Fibroblast of pulmonary artery (primary cell): ENCODE results near the gene SLX4.

Experiments used
- DNase-seq: peaks from one replicate; pipeline ENCODE4 v3.0.0-alpha.2; 2010; ENCODE audit warnings: low read depth
- H3K4me3 ChIP-seq: replicated peaks from 2 replicates; pipeline ENCODE4 v1.5.1; 2011; ENCODE audit warnings: low read depth, mild to moderate bottlenecking, control low read depth, low read length, moderate library complexity
- TF ChIP-seq, protein P1 (sequence below): IDR thresholded peaks from 2 replicates; pipeline ENCODE4 v1.5.1; 2011; ENCODE audit warnings: mild to moderate bottlenecking, control low read depth, low read length, inconsistent platforms; ENCODE audit errors: missing control alignments

SLX4 gene

DNA sequence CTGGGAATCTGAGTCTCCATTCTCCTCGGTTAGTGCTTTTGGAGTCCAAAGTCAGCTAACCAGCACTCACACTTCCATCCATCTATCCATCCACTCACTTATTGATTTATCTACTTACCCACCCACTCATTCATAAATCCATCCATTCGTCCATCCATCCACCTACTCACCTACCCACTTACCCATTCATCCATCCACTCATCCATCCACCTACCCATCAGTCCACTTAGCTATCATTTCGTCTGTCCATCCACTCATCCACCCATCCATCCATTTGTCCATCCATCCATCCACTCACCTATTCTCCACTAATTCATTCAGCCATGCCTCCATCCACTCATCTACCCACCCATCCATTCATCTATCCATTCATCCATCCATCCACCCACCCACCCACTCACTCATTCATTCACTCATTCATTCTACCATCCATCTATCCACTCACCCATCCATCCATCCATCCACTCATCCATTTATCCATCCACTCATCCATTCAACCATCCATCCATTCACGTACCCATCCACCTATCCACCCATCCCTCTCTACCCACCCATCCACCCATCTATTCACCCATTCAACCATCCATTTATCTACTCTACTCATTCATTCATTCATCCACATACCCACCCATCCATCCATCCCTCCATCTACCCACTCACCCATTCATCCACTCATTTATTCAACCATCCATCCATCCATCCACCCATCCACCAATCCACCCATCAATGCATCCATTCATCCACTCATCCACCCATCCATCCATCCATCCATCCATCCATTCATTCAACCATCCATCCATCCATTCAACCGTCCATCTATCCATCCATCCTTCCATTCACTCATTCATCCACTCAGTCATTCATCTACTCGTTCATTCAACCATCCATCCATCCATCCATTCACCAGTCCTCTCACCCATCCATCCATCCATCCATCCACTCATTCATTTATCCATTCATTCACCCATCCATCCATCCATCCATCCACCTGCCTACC, 60.3 kb downstream of the SLX4 start:
- no peak for DNase-seq
- H3K4me3 ChIP-seq = no peak overlapping the region
- TF ChIP-seq, protein P1, sequence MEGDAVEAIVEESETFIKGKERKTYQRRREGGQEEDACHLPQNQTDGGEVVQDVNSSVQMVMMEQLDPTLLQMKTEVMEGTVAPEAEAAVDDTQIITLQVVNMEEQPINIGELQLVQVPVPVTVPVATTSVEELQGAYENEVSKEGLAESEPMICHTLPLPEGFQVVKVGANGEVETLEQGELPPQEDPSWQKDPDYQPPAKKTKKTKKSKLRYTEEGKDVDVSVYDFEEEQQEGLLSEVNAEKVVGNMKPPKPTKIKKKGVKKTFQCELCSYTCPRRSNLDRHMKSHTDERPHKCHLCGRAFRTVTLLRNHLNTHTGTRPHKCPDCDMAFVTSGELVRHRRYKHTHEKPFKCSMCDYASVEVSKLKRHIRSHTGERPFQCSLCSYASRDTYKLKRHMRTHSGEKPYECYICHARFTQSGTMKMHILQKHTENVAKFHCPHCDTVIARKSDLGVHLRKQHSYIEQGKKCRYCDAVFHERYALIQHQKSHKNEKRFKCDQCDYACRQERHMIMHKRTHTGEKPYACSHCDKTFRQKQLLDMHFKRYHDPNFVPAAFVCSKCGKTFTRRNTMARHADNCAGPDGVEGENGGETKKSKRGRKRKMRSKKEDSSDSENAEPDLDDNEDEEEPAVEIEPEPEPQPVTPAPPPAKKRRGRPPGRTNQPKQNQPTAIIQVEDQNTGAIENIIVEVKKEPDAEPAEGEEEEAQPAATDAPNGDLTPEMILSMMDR = no peak

DNA sequence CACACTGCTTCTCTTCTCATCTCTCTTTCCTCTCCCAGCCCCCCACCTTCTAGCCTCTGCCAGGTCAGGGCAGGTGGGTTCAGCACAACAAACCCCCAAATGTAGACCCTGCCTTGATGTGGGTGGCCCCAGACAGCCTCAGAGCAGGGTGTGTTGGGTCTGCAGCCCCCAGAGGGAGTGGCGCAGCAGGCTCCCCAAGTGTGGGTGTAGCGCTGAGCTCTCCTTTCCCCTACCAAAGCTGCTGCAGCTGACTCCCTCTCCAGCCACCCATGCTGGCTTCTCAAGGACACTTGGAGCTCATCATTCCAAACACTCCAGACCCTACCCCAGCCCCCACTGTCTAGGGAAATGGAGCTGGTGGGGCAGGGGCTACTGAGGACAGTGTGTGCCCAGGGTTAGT, 61.5 kb downstream of the SLX4 start:
- DNase-seq = no peak
- no peak overlapping the region for H3K4me3 ChIP-seq
- TF ChIP-seq, protein P1 = no peak

DNA sequence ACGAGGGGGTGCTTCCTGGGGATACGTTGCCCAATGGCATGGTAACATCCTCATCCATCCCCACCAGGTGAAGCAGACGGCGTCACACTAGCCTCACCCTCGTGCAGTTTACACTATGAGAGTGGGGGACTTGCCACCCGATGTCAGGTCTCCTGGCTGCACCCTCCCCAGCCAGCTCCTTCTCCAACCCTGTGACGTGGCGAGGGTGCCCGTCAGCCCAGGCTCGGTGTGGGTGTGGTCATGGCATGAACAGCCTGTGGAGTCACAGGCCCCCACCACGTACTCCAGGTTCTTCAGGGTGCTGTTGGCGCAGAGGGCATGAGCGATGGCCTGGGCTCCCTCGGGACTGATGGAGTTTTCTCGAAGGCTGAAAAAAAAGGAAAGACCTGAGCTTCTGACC, 62.5 kb downstream of the SLX4 start:
- TF ChIP-seq, protein P1 = no peak
- no peak overlapping the region for H3K4me3 ChIP-seq
- DNase-seq = no peak

DNA sequence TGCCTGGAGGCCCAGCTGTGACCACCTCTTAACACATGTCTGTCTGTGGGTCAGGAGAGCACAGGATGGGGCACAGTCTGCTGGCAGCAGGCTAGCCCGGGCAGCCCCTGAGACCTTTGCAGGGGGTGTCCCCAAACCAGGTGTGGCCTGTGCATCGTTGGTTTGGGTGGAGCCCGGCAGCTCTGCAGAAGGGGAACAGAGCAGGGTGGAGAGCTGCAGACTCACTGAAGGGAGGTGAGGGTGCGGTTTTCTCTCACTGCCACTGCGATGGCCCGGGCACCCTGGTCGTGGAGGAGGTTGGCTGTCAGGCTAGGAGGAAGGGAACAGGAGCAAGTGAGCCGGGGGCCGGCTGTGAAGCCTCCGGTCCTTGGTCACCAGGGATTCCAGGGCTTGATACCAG, 63.0 kb downstream of the SLX4 start:
- no peak for DNase-seq
- no peak overlapping the region for H3K4me3 ChIP-seq
- TF ChIP-seq, protein P1 = no peak

DNA sequence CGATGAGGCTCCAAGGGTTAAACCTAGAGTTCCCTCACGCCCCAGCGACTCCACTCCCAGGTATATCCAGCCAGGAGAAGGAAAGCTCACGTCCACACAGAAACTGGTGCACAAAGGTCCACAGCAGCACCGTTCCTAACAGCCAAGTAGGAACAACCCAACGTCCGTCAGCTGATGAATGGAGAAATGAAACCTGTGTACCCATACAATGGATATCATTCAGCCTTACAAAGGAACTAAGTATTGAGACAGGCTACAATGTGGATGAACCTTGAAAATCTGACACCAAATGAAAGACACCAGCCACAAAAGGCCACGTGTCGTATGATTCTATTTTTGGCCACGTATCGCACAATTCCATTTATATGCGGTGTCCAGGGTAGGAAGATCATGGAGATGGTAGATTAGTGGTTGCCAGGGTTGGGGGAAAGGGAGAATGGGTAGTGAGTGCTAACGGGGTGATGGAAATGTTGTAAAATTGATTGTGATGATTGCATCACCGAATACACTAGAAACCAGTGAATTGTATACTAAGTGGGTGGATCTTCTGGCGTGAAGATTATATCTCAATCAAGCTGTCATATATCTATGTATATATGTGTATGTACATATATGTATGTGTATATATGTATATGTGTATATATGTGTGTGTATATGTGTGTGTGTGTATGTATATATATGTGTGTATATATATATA, 64.3 kb downstream of the SLX4 start:
- no peak overlapping the region for H3K4me3 ChIP-seq
- no peak for DNase-seq

DNA sequence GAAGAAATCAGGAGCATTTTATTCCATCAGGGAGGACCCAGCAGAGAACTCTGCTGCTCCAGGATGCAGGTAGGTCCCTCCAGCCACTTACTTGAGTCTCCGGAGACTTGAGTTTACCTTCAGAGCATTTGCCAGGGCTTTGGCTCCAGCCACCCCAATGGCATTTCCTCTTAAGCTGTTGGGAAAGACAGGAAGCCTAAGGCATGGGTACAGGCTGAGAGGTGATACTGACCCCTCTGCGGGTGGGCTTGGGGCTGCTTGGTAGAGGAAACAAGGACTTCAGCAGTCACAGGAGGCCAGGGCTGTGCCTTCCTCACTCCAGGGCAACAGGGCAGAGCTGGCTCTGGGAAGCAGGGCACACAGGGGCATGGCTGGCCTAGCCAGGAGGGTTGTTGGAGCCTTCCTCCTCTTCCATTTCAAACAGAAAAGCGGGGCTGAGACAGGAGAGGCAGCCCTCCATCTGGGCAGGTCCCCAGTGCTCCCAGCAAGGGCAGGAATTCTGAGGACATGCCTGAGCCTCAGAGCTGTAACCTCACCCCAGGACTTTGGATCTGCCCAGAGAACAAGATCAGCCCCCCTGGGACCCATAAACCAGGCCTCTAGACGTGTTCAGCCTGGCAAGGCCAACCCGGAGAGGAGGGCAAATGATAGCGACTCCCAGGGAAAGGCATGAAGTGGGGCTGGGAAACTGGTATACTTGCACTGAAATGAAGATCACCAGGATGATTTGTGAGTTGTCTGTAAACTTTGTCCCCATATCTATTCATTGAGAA, 68.6 kb downstream of the SLX4 start:
- H3K4me3 ChIP-seq = no peak overlapping the region
- TF ChIP-seq, protein P1 = no peak
- no peak for DNase-seq

More for the DNA sequence above, 64.3 kb downstream of the SLX4 start:
- TF ChIP-seq, protein P1 = no peak
